ENCODE measurements around the gene SMARCC1.
"Not testable (repeated sequence)": the region's sequence is repeated elsewhere in the genome, so short reads cannot be mapped to it uniquely, and the experiment has no call there.

GRCh38 chr3:47750811-47751354, 30.8 kb downstream of the SMARCC1 start:
- TF ChIP-seq CTCF (conservative IDR thresholded peaks at IDR 0.05; ENCODE audit: low read depth, low read length); EZH2 (IDR thresholded peaks at IDR 0.05; ENCODE audit: low read length, unreplicated experiment): not testable (repeated sequence)
